ENCODE data around the gene PDE7B. TPM values are rescaled to one million over a fixed set of nuclear protein-coding genes. Genes with fewer than 3 reads are reported as not detected.
A peak's percentile ranks its signal among the peaks of the same experiment; 100 is the strongest.

Gene PDE7B
- total RNA-seq, 1 donor from 2014 or later = 0.84 TPM

- Histone ChIP-seq H3K4me3 (ENCODE audit: low read depth, low read length) (no peak overlapping the region), H3K27me3 (ENCODE audit: control insufficient read depth, insufficient read depth, low read length) (no peaks in the 10 kb centered on the region), H3K36me3 (ENCODE audit: control insufficient read depth, insufficient read depth, low read length) (no peaks in the 10 kb centered on the region)
- no peak for TF ChIP-seq CTCF (IDR thresholded peaks at IDR 0.05; ENCODE audit: insufficient read depth, low read length, poor library complexity, severe bottlenecking)
- DNase-seq (ENCODE audit: low read depth) = no peak
Measured at GRCh38 chr6:135937106-135937505, 85.6 kb downstream of the PDE7B start.

- TF ChIP-seq CTCF (IDR thresholded peaks at IDR 0.05; ENCODE audit: insufficient read depth, low read length, poor library complexity, severe bottlenecking) = peak; percentile 21
- DNase-seq (ENCODE audit: low read depth) = no peak
- H3K4me3 ChIP-seq (ENCODE audit: low read depth, low read length) = no peak overlapping the region
- no peaks in the 10 kb centered on the region for H3K27me3 ChIP-seq (ENCODE audit: control insufficient read depth, insufficient read depth, low read length)
- H3K36me3 ChIP-seq (ENCODE audit: control insufficient read depth, insufficient read depth, low read length) = no peaks in the 10 kb centered on the region
Measured at GRCh38 chr6:135938576-135939207, 87.2 kb downstream of the PDE7B start.

DNA sequence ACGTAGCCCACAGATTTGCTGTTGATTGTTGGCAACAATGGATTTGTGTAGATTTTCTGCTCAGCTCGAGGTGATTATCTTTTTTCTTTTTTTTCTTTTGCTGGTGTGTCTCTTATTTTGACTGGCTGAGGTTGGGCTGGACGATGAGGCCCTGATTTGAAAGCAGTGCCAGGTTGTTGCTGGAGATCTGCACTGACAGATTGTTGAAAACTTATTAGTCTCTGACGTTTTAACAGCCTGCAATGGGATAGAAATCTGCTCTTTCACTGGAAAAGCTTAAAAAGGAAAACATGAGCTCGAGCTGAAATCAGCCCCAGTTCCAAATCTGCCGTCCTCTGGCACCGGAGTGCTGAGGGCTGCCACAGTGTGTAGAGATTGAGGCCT, 87.7 kb downstream of the PDE7B start:
- DNase-seq (ENCODE audit: low read depth) = no peak
- no peak for TF ChIP-seq CTCF (IDR thresholded peaks at IDR 0.05; ENCODE audit: insufficient read depth, low read length, poor library complexity, severe bottlenecking)
- no peak overlapping the region for H3K4me3 ChIP-seq (ENCODE audit: low read depth, low read length)
- no peaks in the 10 kb centered on the region for H3K36me3 ChIP-seq (ENCODE audit: control insufficient read depth, insufficient read depth, low read length)
- no peaks in the 10 kb centered on the region for H3K27me3 ChIP-seq (ENCODE audit: control insufficient read depth, insufficient read depth, low read length)

DNA sequence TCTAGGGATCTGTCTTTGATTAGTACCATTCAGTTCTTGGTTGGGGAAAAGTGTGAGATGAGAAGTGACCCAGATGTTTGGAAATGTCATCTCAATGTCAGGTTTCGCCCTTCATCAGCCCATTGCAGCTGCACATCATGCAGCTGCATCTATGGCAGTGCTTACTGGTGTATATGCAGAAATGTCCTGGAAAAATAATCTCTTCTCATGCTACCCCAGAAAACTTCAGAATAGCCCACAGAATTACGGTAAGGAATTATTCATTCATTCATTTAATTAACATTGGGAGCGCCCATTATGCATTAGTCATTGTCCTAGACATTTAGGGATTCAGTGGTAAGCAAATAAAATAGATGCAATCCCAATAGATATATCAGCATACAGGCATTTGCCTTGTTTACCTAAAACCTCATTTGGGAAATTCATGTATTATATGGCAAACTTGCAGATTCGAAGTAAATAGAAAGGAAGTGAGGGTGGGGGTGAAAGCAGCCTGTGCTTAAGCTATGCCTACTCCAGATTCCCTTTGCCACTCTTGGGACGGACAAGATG, 89.2 kb downstream of the PDE7B start:
- DNase-seq (ENCODE audit: low read depth) = no peak
- no peaks in the 10 kb centered on the region for H3K27me3 ChIP-seq (ENCODE audit: control insufficient read depth, insufficient read depth, low read length)
- TF ChIP-seq CTCF (IDR thresholded peaks at IDR 0.05; ENCODE audit: insufficient read depth, low read length, poor library complexity, severe bottlenecking) = no peak
- H3K4me3 ChIP-seq (ENCODE audit: low read depth, low read length) = no peak overlapping the region
- H3K36me3 ChIP-seq (ENCODE audit: control insufficient read depth, insufficient read depth, low read length) = no peaks in the 10 kb centered on the region

DNA sequence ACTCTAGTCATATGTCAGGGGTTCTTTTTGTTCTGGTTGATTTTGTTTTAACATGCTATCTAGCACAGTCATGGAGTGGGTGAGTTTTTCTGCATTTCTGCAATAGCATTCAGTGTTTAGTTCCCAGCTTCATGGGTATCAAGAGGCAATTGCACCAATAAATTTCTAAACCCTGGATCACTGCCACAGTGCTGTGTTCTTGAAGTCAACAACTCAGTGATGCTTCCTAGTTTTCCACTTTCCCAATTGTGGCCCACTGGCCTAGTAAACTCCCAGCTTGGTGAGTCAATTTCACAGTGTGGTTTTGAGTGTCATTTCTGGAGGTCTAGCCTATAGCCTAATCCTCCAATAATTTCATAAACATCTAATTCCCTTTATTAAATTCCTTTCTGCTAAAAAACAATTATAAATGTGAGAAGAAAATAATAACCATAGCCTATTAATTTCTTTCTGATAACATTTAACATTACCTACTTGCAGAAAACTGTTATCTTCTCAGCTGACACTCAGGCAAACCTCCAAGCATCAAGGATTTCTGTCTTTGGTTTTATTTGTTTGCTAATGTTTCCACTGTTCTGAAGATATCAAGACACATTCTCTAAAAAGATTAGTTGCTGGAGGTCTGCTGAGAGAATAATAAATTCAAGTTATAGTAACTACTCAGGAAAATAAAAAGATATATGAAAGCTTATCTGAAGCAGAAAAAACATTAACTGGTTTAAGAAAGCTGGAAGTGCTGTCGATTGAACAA, 89.9 kb downstream of the PDE7B start:
- Histone ChIP-seq H3K27me3 (ENCODE audit: control insufficient read depth, insufficient read depth, low read length) (no peaks in the 10 kb centered on the region), H3K4me3 (ENCODE audit: low read depth, low read length) (no peak overlapping the region), H3K36me3 (ENCODE audit: control insufficient read depth, insufficient read depth, low read length) (no peaks in the 10 kb centered on the region)
- DNase-seq (ENCODE audit: low read depth) = no peak
- no peak for TF ChIP-seq CTCF (IDR thresholded peaks at IDR 0.05; ENCODE audit: insufficient read depth, low read length, poor library complexity, severe bottlenecking)

Data from kidney epithelial cell (primary cell).